HCT116 (cell line): ENCODE data around the gene MOCS1. TPM values are rescaled to one million over a fixed set of nuclear protein-coding genes. Genes with fewer than 3 reads are reported as not detected.

ENCODE experiments used
- ATAC-seq: fragments of 200-7000 bp; cut with Tn5 transposase; 2 replicates; pipeline ENCODE4 v1.9.1; 2020; ENCODE audit warnings: mild to moderate bottlenecking, moderate library complexity
- BruUV-seq: library from RNA; stranded (reverse); fragments of 400-500 nt; replicated peaks from 2 replicates; lab custom pipeline; 2021; lab: Mats Ljungman, UMichigan
- CTCF ChIA-PET: fragments of 300-600 bp; sonication (Branson Sonifier 250); formaldehyde crosslinking; loops from one replicate; lab custom pipeline; 2021; ENCODE audit warnings: antibody characterized with exemption; lab: Charles Lee
- POLR2A ChIA-PET: fragments of 300-600, 350-600 bp; sonication (Branson Sonifier 250); formaldehyde crosslinking; loops from one replicate; lab custom pipeline; 2021; ENCODE audit warnings: antibody characterized with exemption; lab: Charles Lee
- RAD21 ChIA-PET, 2 experiments: fragments of 300-600 bp; sonication (Branson Sonifier 250); formaldehyde crosslinking; loops; one replicate each; lab custom pipeline; 2023; ENCODE audit warnings: low total read pairs in 2 of 2; ENCODE audit not compliant: uncharacterized antibody in 2 of 2, unreplicated experiment in 2 of 2, low non-redundant PET in 1 of 2; lab: Charles Lee
- DNase-seq: peaks from one replicate; pipeline ENCODE4 v3.0.0-alpha.2; 2010; ENCODE audit warnings: low read depth, low spot score
- H2AFZ ChIP-seq: fragments of 200-600 bp; shearing (Covaris generic), sonication (generic); 2 replicates; pipeline ENCODE4 v1.6.1; 2017; ENCODE audit warnings: low read depth, mixed run types, mixed read lengths, antibody characterized with exemption, low read length; ENCODE audit not compliant: poor library complexity, severe bottlenecking
- H3K27ac ChIP-seq: 2 replicates; pipeline ENCODE4 v1.5.1; 2012; ENCODE audit warnings: low read depth, low read length
- H3K27me3 ChIP-seq: fragments of 200-600 bp; sonication (generic); 2 replicates; pipeline ENCODE4 v1.6.1; 2016; ENCODE audit warnings: mixed run types, low read length, mixed read lengths; ENCODE audit not compliant: insufficient read depth
- H3K36me3 ChIP-seq, 2 experiments: fragments of 200-500 bp in 1 of 2; fragments of 200-600 bp in 1 of 2; sonication (Bioruptor generic) in 1 of 2; sonication (generic) in 1 of 2; 2 replicates each; pipeline versions ENCODE4 v1.5.1 to v1.6.1; 2014 to 2016; ENCODE audit warnings: low read length in 2 of 2, inconsistent platforms in 1 of 2, mixed read lengths in 1 of 2, mixed run types in 1 of 2; ENCODE audit not compliant: insufficient read depth in 2 of 2, control insufficient read depth in 1 of 2
- H3K4me1 ChIP-seq, 2 experiments: fragments of 200-600 bp in 1 of 2; sonication (generic) in 1 of 2; 2 replicates each; pipeline versions ENCODE4 v1.5.1 to v1.6.1; 2012 to 2017; ENCODE audit warnings: low read length in 2 of 2, inconsistent platforms in 1 of 2, mild to moderate bottlenecking in 1 of 2, mixed read lengths in 1 of 2, mixed run types in 1 of 2, moderate library complexity in 1 of 2; ENCODE audit not compliant: insufficient read depth in 2 of 2, control insufficient read depth in 1 of 2
- H3K4me2 ChIP-seq: fragments of 200-600 bp; sonication (generic); 2 replicates; pipeline ENCODE4 v1.6.1; 2017; ENCODE audit warnings: mixed run types, low read length, mixed read lengths
- H3K4me3 ChIP-seq, 2 experiments: fragments of 200-600 bp in 1 of 2; sonication (generic) in 1 of 2; replicated peaks in 1 of 2; 2 replicates each; pipeline ENCODE4 v1.5.1; 2011 to 2016; ENCODE audit warnings: low read length in 2 of 2, control low read depth in 1 of 2, low read depth in 1 of 2, mild to moderate bottlenecking in 1 of 2, mixed read lengths in 1 of 2, mixed run types in 1 of 2
- H3K79me2 ChIP-seq: fragments of 200-600 bp; sonication (generic); 2 replicates; pipeline ENCODE4 v1.6.1; 2017; ENCODE audit warnings: mild to moderate bottlenecking, mixed run types, low read length, moderate library complexity, mixed read lengths; ENCODE audit not compliant: insufficient read depth
- H3K9ac ChIP-seq: fragments of 200-600 bp; sonication (generic); 2 replicates; pipeline ENCODE4 v1.6.1; 2016; ENCODE audit warnings: low read length, mixed read lengths
- H3K9me2 ChIP-seq: fragments of 200-600 bp; sonication (generic), shearing (Covaris generic); 2 replicates; pipeline ENCODE4 v1.6.1; 2017; ENCODE audit warnings: mixed run types, mild to moderate bottlenecking, moderate library complexity; ENCODE audit not compliant: insufficient read depth
- H3K9me3 ChIP-seq, 2 experiments: fragments of 200-500 bp in 1 of 2; fragments of 200-600 bp in 1 of 2; sonication (Bioruptor generic) in 1 of 2; sonication (generic) in 1 of 2; 2 replicates each; pipeline ENCODE4 v1.6.1; 2014 to 2017; ENCODE audit warnings: low read length in 2 of 2, mixed read lengths in 2 of 2, inconsistent platforms in 1 of 2, low read depth in 1 of 2, mild to moderate bottlenecking in 1 of 2, mixed run types in 1 of 2, moderate library complexity in 1 of 2; ENCODE audit not compliant: control insufficient read depth in 1 of 2, insufficient read depth in 1 of 2
- H4K20me1 ChIP-seq: fragments of 200-600 bp; sonication (generic), shearing (Covaris generic); 2 replicates; pipeline ENCODE4 v1.6.1; 2017; ENCODE audit warnings: mixed run types, mild to moderate bottlenecking, moderate library complexity; ENCODE audit not compliant: insufficient read depth
- ELF1 ChIP-seq: IDR thresholded peaks from 2 replicates; pipeline ENCODE4 v1.6.1; 2012; ENCODE audit warnings: low read depth, borderline replicate concordance
- EZH2phosphoT487 ChIP-seq: fragments of 200-600 bp; IDR thresholded peaks from 2 replicates; pipeline ENCODE4 v1.6.1; 2018; ENCODE audit warnings: antibody characterized with exemption, borderline replicate concordance
- FOSL1 ChIP-seq: IDR thresholded peaks from 2 replicates; pipeline ENCODE4 v1.6.1; 2012; ENCODE audit warnings: low read depth
- POLR2A ChIP-seq: IDR thresholded peaks from 2 replicates; pipeline ENCODE4 v1.7.0; 2011; ENCODE audit warnings: borderline replicate concordance; ENCODE audit not compliant: insufficient read depth, insufficient read length; ENCODE audit errors: extremely low read depth
- POLR2AphosphoS5 ChIP-seq: IDR thresholded peaks from 2 replicates; pipeline ENCODE4 v1.6.1; 2011; ENCODE audit warnings: mild to moderate bottlenecking, low read depth, low read length, moderate library complexity
- RAD21 ChIP-seq: IDR thresholded peaks from 2 replicates; pipeline ENCODE4 v1.6.1; 2012; ENCODE audit warnings: low read depth, mild to moderate bottlenecking
- REST ChIP-seq: IDR thresholded peaks from 2 replicates; pipeline ENCODE4 v1.6.1; 2012; ENCODE audit warnings: low read depth
- SRF ChIP-seq: IDR thresholded peaks from 2 replicates; pipeline ENCODE4 v1.6.1; 2012; ENCODE audit warnings: low read depth
- ZBTB33 ChIP-seq: IDR thresholded peaks from 2 replicates; pipeline ENCODE4 v1.6.1; 2011; ENCODE audit warnings: mild to moderate bottlenecking, low read length, moderate library complexity; ENCODE audit not compliant: insufficient replicate concordance; ENCODE audit errors: extremely low read depth
- ZFX ChIP-seq: fragments of 450-650 bp; IDR thresholded peaks from 2 replicates; pipeline ENCODE4 v1.6.1; 2017
- ZNF274 ChIP-seq: fragments of 200-500 bp; sonication (Bioruptor generic); IDR thresholded peaks from 2 replicates; pipeline ENCODE4 v1.6.1; 2014; ENCODE audit warnings: mild to moderate bottlenecking, low read depth, low read length, inconsistent platforms
- intact Hi-C: fragments of 100-400 bp; cut with micrococcal nuclease; formaldehyde crosslinking; loops from 2 replicates; pipeline ENCODE4 v1.10.0; 2022
- total RNA-seq: library from RNA; stranded (reverse); gene quantifications from one replicate; pipeline ENCODE4 v1.2.1, GENCODE V29; 2021; ENCODE audit not compliant: unreplicated experiment
- TF ChIP-seq, protein P1 (sequence below), 3 experiments: fragments of 200-600 bp in 1 of 3; sonication (generic) in 1 of 3; IDR thresholded peaks in 2 of 3; conservative IDR thresholded peaks in 1 of 3; 2 replicates each; pipeline ENCODE4 v1.5.1; 2012 to 2017; ENCODE audit warnings: low read depth in 2 of 3, low read length in 2 of 3, antibody characterized with exemption in 1 of 3, borderline replicate concordance in 1 of 3, control low read depth in 1 of 3, mild to moderate bottlenecking in 1 of 3, mixed read lengths in 1 of 3, mixed run types in 1 of 3, moderate library complexity in 1 of 3; ENCODE audit not compliant: insufficient read depth in 1 of 3

The MOCS1 gene
- total RNA-seq, 1 experiment from 2014 or later, result 9.3 TPM

- H3K36me3 ChIP-seq, result no peaks in the 10 kb centered on the region
- intact Hi-C loops, result loop anchor here (5.0 to 10.0 kb wide), 2 partner anchors 864 to 1042 kb away; no protein-coding TSS in a partner anchor
- POLR2A ChIA-PET, result no interaction called here
- RAD21 ChIA-PET, result no interaction called here
- no peaks in the 10 kb centered on the region for H3K9me2 ChIP-seq
- no peak overlapping the region for H3K4me3 ChIP-seq
- CTCF ChIA-PET, result no interaction called here
- DNase-seq (no peak), ATAC-seq (no peak)
- BruUV-seq, result no TSS peak
- H3K4me1 ChIP-seq, result no peaks in the 10 kb centered on the region
- no peak overlapping the region for H3K4me2 ChIP-seq
- H2AFZ ChIP-seq, result no peak overlapping the region
- no peak overlapping the region for H3K27ac ChIP-seq
- no peaks in the 10 kb centered on the region; the same call in 1 of the 2 replicates for H3K27me3 ChIP-seq
- no peak for TF ChIP-seq FOSL1
- no peak for TF ChIP-seq ELF1
- H3K9me3 ChIP-seq, result no peaks in the 10 kb centered on the region
- no peaks in the 10 kb centered on the region for H3K79me2 ChIP-seq
- no peaks in the 10 kb centered on the region for H4K20me1 ChIP-seq
- H3K9ac ChIP-seq, result no peak overlapping the region
Observed at GRCh38 chr6:39983193-39983592, 48.9 kb upstream of the MOCS1 start.

DNA sequence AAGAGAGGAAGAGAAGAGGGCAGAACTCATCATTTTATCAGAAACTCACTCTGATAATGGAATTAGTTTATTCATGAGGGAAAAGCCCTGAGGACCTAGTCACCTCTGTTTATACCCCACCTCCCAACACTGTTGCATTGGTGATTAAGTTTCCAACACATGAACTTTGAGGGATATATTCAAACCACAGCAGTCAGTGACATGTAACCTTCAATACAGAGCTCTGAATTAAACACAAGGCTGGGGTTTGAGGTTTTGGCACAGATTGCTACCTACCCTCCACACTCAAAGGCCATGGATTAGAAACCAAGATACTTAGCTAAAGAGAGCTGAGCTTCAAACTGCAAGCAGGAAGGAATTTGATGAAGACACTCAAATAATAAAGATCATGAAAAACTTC is 48.5 kb upstream of the MOCS1 start:
- Histone ChIP-seq H3K9me2 (no peaks in the 10 kb centered on the region), H3K36me3 (no peaks in the 10 kb centered on the region), H3K4me2 (no peak overlapping the region), H3K79me2 (no peaks in the 10 kb centered on the region), H3K9ac (no peak overlapping the region), H3K4me3 (no peak overlapping the region), H4K20me1 (no peaks in the 10 kb centered on the region), H3K27me3 (no peaks in the 10 kb centered on the region; the same call in 1 of the 2 replicates), H3K27ac (no peak overlapping the region), H3K4me1 (no peaks in the 10 kb centered on the region), H2AFZ (no peak overlapping the region), H3K9me3 (no peaks in the 10 kb centered on the region)
- ATAC-seq (no peak), DNase-seq (no peak)
- TF ChIP-seq SRF (no peak), ZBTB33 (no peak), POLR2AphosphoS5 (no peak), RAD21 (no peak), EZH2phosphoT487 (no peak), ZNF274 (no peak), ELF1 (no peak), REST (no peak), ZFX (no peak), POLR2A (no peak)
- TF ChIP-seq, protein P1, sequence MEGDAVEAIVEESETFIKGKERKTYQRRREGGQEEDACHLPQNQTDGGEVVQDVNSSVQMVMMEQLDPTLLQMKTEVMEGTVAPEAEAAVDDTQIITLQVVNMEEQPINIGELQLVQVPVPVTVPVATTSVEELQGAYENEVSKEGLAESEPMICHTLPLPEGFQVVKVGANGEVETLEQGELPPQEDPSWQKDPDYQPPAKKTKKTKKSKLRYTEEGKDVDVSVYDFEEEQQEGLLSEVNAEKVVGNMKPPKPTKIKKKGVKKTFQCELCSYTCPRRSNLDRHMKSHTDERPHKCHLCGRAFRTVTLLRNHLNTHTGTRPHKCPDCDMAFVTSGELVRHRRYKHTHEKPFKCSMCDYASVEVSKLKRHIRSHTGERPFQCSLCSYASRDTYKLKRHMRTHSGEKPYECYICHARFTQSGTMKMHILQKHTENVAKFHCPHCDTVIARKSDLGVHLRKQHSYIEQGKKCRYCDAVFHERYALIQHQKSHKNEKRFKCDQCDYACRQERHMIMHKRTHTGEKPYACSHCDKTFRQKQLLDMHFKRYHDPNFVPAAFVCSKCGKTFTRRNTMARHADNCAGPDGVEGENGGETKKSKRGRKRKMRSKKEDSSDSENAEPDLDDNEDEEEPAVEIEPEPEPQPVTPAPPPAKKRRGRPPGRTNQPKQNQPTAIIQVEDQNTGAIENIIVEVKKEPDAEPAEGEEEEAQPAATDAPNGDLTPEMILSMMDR (IDR thresholded peaks at IDR 0.05 in 2 of 3, conservative IDR thresholded peaks at IDR 0.05 in 1 of 3; ENCODE audit: borderline replicate concordance in 1 of 3, insufficient read depth in 1 of 3, low read depth in 2 of 3, low read length in 2 of 3), result no peak
- ChIA-PET CTCF (no interaction called here), RAD21 (no interaction called here), POLR2A (no interaction called here)
- no TSS peak for BruUV-seq
- intact Hi-C loops, result loop anchor here (5.0 to 10.0 kb wide), 2 partner anchors 865 to 1042 kb away; no protein-coding TSS in a partner anchor
